Neural cell (in vitro differentiated cells): ENCODE data around the gene COA5. TPM values are rescaled to one million over a fixed set of nuclear protein-coding genes. Genes with fewer than 3 reads are reported as not detected.
A peak's percentile ranks its signal among the peaks of the same experiment; 100 is the strongest.

Experiments
- H2AFZ ChIP-seq: fragments of 200-600, 300-800 bp; sonication (generic), shearing (Covaris generic); 2 replicates; pipeline ENCODE4 v1.6.0; 2014; ENCODE audit warnings: low read depth, mild to moderate bottlenecking, antibody characterized with exemption, low read length, moderate library complexity
- H3F3A ChIP-seq: fragments of 200-600 bp; shearing (Covaris generic); 2 replicates; pipeline ENCODE4 v1.6.1; 2016; ENCODE audit warnings: mild to moderate bottlenecking, moderate library complexity, mixed read lengths, antibody characterized with exemption, low read length; ENCODE audit not compliant: insufficient read depth, poor library complexity, severe bottlenecking
- H3K27ac ChIP-seq: fragments of 200-600, 300-800 bp; sonication (generic), shearing (Covaris generic); 2 replicates; pipeline ENCODE4 v1.5.1; 2014; ENCODE audit warnings: mild to moderate bottlenecking, low read length, moderate library complexity
- H3K27me3 ChIP-seq: fragments of 300-800, 200-600 bp; sonication (generic), shearing (Covaris generic); 2 replicates; pipeline ENCODE4 v1.6.0; 2014; ENCODE audit warnings: mild to moderate bottlenecking, low read depth, low read length, moderate library complexity; ENCODE audit not compliant: insufficient read depth
- H3K36me3 ChIP-seq: fragments of 300-800, 200-600 bp; sonication (generic), shearing (Covaris generic); 2 replicates; pipeline ENCODE4 v1.5.1; 2014; ENCODE audit warnings: mild to moderate bottlenecking, antibody characterized with exemption, low read length, moderate library complexity; ENCODE audit not compliant: insufficient read depth
- H3K4me2 ChIP-seq: fragments of 300-800, 200-600 bp; sonication (generic), shearing (Covaris generic); 2 replicates; pipeline ENCODE4 v1.6.0; 2014; ENCODE audit warnings: mild to moderate bottlenecking, low read length
- H3K4me3 ChIP-seq: fragments of 300-800, 200-600 bp; sonication (generic), shearing (Covaris generic); 2 replicates; pipeline ENCODE4 v1.5.1; 2014; ENCODE audit warnings: mild to moderate bottlenecking, low read length, moderate library complexity
- H3K79me2 ChIP-seq: fragments of 200-600 bp; shearing (Covaris generic); replicated peaks from 2 replicates; pipeline ENCODE4 v1.6.0; 2014; ENCODE audit warnings: mild to moderate bottlenecking, low read length, moderate library complexity; ENCODE audit not compliant: insufficient read depth
- H3K9ac ChIP-seq: fragments of 300-800, 200-600 bp; sonication (generic), shearing (Covaris generic); 2 replicates; pipeline ENCODE4 v1.6.1; 2016; ENCODE audit warnings: mild to moderate bottlenecking, low read length, mixed read lengths
- H3K9me2 ChIP-seq: fragments of 200-600 bp; shearing (Covaris generic); 2 replicates; pipeline ENCODE4 v1.6.1; 2016; ENCODE audit warnings: mild to moderate bottlenecking, low read length, mixed read lengths; ENCODE audit not compliant: insufficient read depth
- H3K9me3 ChIP-seq: fragments of 200-600, 300-800 bp; sonication (generic), shearing (Covaris generic); 2 replicates; pipeline ENCODE4 v1.6.1; 2016; ENCODE audit warnings: mild to moderate bottlenecking, mixed run types, low read length, moderate library complexity, mixed read lengths
- H4K20me1 ChIP-seq: fragments of 200-600 bp; shearing (Covaris generic); 2 replicates; pipeline ENCODE4 v1.6.1; 2016; ENCODE audit warnings: mild to moderate bottlenecking, mixed run types; ENCODE audit not compliant: insufficient read depth
- CTCF ChIP-seq: fragments of 450-650 bp; IDR thresholded peaks from 2 replicates; pipeline ENCODE4 v1.5.1; 2014; ENCODE audit warnings: antibody characterized with exemption, mild to moderate bottlenecking, moderate library complexity; ENCODE audit not compliant: poor library complexity, severe bottlenecking
- EP300 ChIP-seq: fragments of 450-650 bp; conservative IDR thresholded peaks from 2 replicates; pipeline ENCODE4 v1.6.1; 2014; ENCODE audit warnings: antibody characterized with exemption, mild to moderate bottlenecking, moderate library complexity; ENCODE audit not compliant: poor library complexity, severe bottlenecking
- EZH2 ChIP-seq: fragments of 200-600, 300-800 bp; shearing (Covaris generic), sonication (generic); IDR thresholded peaks from 2 replicates; pipeline ENCODE4 v1.6.1; 2014; ENCODE audit warnings: antibody characterized with exemption, low read length, borderline replicate concordance, mild to moderate bottlenecking; ENCODE audit not compliant: insufficient read depth, poor library complexity, severe bottlenecking
- MXI1 ChIP-seq: fragments of 450-650 bp; conservative IDR thresholded peaks from 2 replicates; pipeline ENCODE4 v1.6.1; 2014; ENCODE audit warnings: antibody characterized with exemption, mild to moderate bottlenecking; ENCODE audit not compliant: poor library complexity, severe bottlenecking
- POLR2AphosphoS5 ChIP-seq: IDR thresholded peaks from 2 replicates; pipeline ENCODE4 v1.6.1; 2012
- RAD21 ChIP-seq: fragments of 450-650 bp; conservative IDR thresholded peaks from 2 replicates; pipeline ENCODE4 v1.6.1; 2014; ENCODE audit warnings: antibody characterized with exemption, mild to moderate bottlenecking, moderate library complexity
- SMC3 ChIP-seq: fragments of 450-650 bp; conservative IDR thresholded peaks from 2 replicates; pipeline ENCODE4 v1.6.1; 2014; ENCODE audit warnings: antibody characterized with exemption, mild to moderate bottlenecking, moderate library complexity; ENCODE audit not compliant: poor library complexity
- TAF1 ChIP-seq: IDR thresholded peaks from 2 replicates; pipeline ENCODE4 v1.6.1; 2012; ENCODE audit warnings: low read depth
- polyA plus RNA-seq: library from polyadenylated mRNA; depleted of rRNA; stranded (reverse); fragments of >200 nt; gene quantifications from 2 replicates; pipeline ENCODE4 v1.2.3, GENCODE V29; 2014
- TF ChIP-seq, protein P1 (sequence below): IDR thresholded peaks from 2 replicates; pipeline ENCODE4 v1.6.1; 2012; ENCODE audit warnings: borderline replicate concordance

COA5 gene
- polyA plus RNA-seq, 1 donor from 2014 or later = 160 TPM

GRCh38 chr2:98648451-98648850 lies 40.1 kb upstream of the COA5 start:
- Histone ChIP-seq H2AFZ (no peak overlapping the region), H3K27ac (no peak overlapping the region), H3K27me3 (no peaks in the 10 kb centered on the region), H3K9me2 (no peaks in the 10 kb centered on the region), H3K4me3 (no peak overlapping the region), H4K20me1 (no peaks in the 10 kb centered on the region), H3K9me3 (no peaks in the 10 kb centered on the region), H3F3A (no peaks in the 10 kb centered on the region), H3K4me2 (no peak overlapping the region), H3K9ac (peak overlapping the region; percentile 63), H3K36me3 (no peaks in the 10 kb centered on the region), H3K79me2 (no peaks in the 10 kb centered on the region)
- TF ChIP-seq POLR2AphosphoS5 = no peak
- no peak for TF ChIP-seq EZH2
- no peak for TF ChIP-seq EP300
- TF ChIP-seq RAD21 = no peak
- TF ChIP-seq MXI1 = no peak
- TF ChIP-seq, protein P1, sequence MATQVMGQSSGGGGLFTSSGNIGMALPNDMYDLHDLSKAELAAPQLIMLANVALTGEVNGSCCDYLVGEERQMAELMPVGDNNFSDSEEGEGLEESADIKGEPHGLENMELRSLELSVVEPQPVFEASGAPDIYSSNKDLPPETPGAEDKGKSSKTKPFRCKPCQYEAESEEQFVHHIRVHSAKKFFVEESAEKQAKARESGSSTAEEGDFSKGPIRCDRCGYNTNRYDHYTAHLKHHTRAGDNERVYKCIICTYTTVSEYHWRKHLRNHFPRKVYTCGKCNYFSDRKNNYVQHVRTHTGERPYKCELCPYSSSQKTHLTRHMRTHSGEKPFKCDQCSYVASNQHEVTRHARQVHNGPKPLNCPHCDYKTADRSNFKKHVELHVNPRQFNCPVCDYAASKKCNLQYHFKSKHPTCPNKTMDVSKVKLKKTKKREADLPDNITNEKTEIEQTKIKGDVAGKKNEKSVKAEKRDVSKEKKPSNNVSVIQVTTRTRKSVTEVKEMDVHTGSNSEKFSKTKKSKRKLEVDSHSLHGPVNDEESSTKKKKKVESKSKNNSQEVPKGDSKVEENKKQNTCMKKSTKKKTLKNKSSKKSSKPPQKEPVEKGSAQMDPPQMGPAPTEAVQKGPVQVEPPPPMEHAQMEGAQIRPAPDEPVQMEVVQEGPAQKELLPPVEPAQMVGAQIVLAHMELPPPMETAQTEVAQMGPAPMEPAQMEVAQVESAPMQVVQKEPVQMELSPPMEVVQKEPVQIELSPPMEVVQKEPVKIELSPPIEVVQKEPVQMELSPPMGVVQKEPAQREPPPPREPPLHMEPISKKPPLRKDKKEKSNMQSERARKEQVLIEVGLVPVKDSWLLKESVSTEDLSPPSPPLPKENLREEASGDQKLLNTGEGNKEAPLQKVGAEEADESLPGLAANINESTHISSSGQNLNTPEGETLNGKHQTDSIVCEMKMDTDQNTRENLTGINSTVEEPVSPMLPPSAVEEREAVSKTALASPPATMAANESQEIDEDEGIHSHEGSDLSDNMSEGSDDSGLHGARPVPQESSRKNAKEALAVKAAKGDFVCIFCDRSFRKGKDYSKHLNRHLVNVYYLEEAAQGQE = no peak
- TF ChIP-seq SMC3 = no peak
- no peak for TF ChIP-seq TAF1
- no peak for TF ChIP-seq CTCF

DNA sequence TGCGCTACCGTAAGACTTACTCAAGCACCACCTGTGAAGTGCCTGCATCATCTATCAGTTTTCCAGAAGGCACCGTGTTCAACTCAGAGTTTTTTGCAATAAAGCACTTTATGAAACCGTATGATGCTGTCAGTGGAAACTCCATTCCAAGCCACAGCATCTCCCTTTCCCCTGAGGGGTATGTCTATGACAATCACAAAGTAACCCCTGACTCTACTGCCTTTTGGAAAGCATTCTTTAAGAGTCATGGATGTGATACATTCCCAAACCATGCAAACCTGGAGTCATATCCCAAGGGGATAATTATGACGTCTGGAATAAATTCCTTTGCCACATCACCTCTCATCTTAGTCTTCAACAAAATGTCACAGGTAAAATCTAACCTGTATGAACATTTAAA lies 39.3 kb upstream of the COA5 start:
- Histone ChIP-seq H3K4me2 (no peak overlapping the region), H3K36me3 (no peaks in the 10 kb centered on the region), H3K9ac (no peak overlapping the region), H3K79me2 (no peaks in the 10 kb centered on the region), H3K27ac (no peak overlapping the region), H3K9me3 (no peaks in the 10 kb centered on the region), H4K20me1 (no peaks in the 10 kb centered on the region), H3F3A (no peaks in the 10 kb centered on the region), H3K27me3 (no peaks in the 10 kb centered on the region), H3K4me3 (no peak overlapping the region), H3K9me2 (no peaks in the 10 kb centered on the region), H2AFZ (no peak overlapping the region)
- TF ChIP-seq TAF1 (no peak), CTCF (no peak), MXI1 (no peak), EZH2 (no peak), RAD21 (no peak), EP300 (no peak)
- TF ChIP-seq, protein P1 = no peak
